HG02870 (cell line): ENCODE data around the gene EPHA2.
"Not testable (repeated sequence)": the region's sequence is repeated elsewhere in the genome, so short reads cannot be mapped to it uniquely, and the experiment has no call there.

ENCODE experiments used
- ATAC-seq: cut with Tn5 transposase; IDR thresholded peaks from one replicate; pipeline ENCODE4 v1.9.1; 2021; ENCODE audit warnings: mild to moderate bottlenecking, moderate library complexity; ENCODE audit not compliant: unreplicated experiment

The EPHA2 gene

DNA sequence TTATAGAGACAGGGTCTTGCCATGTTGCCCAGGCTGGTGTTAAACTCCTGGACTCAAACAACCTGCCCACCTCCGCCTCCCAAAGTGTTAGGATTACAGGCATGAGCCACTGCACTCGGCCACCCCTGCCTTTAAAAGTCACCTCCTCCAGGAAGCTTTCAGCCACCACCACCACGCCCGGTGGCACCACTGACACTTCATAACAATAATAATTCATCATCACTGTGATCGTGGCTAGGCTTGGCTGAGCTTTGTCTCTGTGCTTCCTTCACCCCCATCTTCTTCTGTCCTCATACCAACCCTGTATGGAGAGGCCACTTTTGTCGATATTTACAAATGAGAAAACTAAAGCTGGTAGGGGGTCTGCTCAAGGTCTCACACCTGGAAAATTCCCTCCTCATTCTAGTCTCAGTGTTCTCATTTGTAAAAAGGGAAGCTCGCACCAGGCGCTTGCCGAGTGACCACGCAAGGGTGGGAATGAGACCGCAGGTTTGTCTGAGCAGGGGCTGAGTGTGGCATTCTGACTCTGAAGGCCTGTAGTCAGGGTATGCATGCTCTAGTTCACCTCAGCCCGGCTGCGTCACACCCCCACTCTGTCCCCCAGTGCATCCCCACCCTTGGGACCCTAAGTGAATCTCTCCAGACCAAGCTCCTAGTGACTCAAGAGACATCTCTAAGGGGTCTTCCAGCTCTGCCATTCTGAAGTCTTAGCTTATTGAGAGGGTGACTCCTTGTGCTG lies 12.9 kb upstream of the EPHA2 start:
- ATAC-seq: no peak

GRCh38 chr1:16168144-16168495 lies 12.3 kb upstream of the EPHA2 start:
- ATAC-seq: not testable (repeated sequence)

GRCh38 chr1:16167331-16168143 lies 11.7 kb upstream of the EPHA2 start:
- peak; percentile 47 for ATAC-seq

DNA sequence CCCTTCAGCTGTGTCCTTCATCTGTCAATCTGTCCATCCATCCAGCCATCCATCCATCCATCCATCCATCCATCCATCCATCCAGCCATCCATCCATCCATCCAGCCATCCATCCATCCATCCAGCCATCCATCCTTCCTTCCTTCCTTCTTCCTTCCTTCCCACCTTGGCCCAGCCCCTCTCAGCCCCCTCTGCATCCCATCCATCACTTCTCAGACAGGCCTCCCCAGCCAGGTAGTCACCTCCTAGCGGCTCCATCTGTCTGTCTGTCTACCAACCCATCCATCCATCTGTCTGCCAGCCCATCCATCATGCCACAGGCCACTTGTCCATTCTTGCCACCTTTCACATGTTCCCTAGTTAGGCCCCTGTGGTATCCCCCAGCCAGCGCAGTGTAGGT lies 10.2 kb upstream of the EPHA2 start:
- ATAC-seq: no peak

GRCh38 chr1:16165548-16165947 lies 9.7 kb upstream of the EPHA2 start:
- ATAC-seq: no peak

DNA sequence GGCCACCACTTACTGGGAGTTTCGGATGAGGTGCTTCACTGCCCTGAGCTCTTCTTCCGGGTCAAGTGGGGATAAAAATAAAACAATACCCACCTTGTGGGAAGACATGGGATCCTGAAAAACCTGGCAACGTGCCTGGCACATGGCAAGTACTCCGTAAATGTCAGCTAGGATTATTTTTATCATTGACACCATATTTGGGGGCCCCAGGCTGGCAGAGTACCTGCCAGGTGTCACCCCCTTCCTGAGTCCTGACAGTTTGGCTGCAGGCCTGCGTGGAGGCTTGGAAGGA lies 9.2 kb upstream of the EPHA2 start:
- ATAC-seq: no peak

GRCh38 chr1:16164213-16165072 lies 8.6 kb upstream of the EPHA2 start:
- no peak for ATAC-seq

DNA sequence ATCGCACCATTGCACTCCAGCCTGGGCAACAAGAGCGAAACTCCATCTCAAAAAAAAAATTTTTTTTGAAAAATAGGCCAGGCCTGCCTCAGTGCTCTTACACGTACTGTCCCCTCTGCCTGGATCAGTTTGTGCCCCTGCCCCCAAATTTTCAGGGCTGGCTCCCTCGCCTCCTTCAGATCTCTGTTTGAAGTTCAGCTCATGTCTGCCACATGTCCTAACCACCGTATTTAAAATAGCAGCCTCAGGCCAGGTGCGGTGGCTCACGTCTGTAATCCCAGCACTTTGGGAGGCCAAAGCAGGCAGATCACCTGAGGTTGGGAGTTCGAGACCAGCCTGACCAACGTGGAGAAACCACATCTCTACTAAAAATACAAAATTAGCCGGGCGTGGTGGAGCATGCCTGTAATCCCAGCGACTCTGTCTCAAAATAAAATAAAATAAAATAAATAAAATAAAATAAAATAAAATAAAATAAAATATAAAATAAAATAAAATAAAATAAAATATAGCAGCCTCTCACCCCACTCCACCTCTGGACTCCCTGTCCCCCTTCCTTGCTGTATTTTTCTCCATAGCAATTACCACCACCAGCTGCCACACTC lies 7.8 kb upstream of the EPHA2 start:
- ATAC-seq: not testable (repeated sequence)

GRCh38 chr1:16162163-16162822 lies 6.4 kb upstream of the EPHA2 start:
- ATAC-seq: no peak

- no peak for ATAC-seq
These were observed 5.8 kb upstream of the EPHA2 start for GRCh38 chr1:16161717-16162116.

DNA sequence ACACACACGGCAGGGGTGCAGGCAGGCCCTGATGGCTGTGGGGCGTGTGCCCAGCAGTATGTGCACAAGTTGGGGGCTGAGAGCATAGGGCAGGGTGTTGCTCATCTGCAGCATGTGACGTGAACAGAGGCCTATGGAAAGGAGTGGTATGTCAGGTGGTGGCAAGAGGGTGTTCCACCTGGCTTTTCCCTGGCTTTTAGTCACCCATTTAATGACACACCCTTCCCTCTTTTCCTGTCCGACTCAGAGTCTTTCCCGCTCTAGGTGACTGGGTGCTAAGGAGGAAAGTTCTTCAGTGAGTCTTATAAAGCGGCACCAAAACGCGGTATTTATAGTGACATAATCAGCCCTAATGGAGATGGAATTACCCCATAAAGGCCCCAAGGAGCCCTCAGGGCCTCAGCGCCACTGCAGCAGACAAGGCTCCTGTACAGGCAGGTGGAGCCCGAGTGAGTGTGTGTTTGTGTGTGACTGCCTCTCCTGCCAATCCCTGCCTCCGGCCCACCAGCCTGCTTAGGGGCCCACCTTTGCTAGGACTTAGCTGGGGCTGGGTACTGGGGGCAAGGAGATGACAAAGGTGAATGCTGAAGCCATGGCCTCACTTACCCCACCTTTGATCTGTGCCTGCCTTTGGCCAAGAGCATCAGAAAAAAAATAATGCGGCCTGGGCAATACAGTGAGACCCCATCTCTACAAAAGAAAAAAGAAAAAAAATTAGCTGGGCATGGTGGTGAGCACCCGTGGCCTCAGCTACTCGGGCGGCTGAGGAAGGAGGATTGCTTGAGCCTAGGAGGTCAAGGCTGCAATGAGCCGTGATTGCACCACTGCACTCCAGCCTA lies 3.3 kb upstream of the EPHA2 start:
- no peak for ATAC-seq

DNA sequence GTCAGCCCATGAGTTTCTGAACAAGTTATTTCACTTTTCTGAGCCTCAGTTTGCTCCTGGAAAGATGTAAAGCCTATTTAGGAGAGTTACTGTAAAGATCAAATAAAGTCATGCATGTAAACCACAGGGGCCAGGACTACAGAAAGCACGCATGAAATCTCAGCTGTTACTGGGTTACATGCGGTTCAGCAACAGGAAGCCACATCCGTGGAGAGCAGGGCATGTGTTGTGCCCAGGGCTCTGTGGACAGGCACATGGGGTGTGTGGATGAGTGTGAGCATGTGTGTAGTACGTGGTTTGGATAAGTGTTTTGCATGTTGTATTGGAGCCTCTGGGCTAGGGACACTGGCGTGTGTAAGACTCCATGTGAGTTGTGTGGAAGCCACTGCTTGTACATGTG lies 2.2 kb upstream of the EPHA2 start:
- no peak for ATAC-seq

GRCh38 chr1:16156848-16157495 lies 1.1 kb upstream of the EPHA2 start:
- no peak for ATAC-seq

- no peak for ATAC-seq
These were observed 1.7 kb downstream of the EPHA2 start for GRCh38 chr1:16153999-16154673.

- ATAC-seq: no peak
These were observed 2.5 kb downstream of the EPHA2 start for GRCh38 chr1:16153096-16153998.

DNA sequence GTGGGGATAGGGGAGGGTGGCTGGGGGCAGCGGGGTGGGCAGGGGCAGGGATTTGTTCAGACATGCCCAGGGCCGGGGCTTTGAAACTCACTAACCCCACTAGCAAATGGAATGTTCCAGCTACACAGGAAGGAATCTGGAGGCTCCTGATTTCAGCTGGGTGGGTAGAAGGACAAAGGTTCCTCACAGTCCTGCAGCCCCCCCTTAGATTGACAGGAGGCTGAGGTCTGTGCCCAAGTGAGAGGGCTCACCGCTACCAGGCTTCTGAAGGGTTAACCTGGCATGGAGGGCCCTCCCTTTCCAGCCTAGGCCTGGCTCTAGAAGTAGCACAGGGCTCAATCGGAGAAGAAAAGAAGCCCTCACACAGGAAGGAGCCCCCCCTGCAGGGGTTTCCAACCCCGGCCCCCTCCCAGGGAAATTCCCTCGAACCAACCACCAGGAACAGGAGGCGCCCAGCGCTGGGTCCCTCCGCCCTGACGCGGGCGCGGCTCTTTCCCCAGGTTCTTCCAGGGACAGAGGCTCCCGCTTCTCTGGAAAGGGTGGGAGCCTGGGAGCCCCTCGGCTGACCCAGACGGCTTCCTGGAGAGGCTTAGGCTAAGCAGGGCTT lies 3.3 kb downstream of the EPHA2 start:
- no peak for ATAC-seq

DNA sequence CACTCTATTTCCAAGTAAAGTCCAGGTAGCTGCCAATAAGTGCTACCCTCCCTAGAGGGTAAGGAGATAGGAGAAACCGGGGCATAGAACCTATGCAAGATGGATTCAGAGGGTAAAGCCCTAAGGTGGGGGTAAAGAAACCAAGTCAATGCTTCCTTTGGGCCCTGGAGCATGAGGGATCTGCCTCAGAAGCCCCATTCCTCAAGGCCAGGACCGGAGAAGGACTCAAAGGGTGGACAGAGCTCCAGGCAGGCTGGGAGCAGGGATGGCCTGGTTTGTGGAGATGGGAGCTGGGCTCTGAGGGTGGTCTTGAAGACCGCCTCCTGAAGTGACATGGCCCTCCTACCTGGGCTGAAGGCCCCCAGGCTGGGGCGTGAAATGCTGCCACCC lies 3.9 kb downstream of the EPHA2 start:
- ATAC-seq: no peak
